Right lobe of liver (tissue), 4 donors: Measurements from ENCODE around the gene DUSP15.

Experiments
- CTCF ChIP-seq, 4 donors: fragments of 200-600 bp in 3 of 4; fragments of 450-650 bp in 1 of 4; IDR thresholded peaks; one replicate each; pipeline versions ENCODE4 v1.5.1 to v1.8.0; 2016 to 2022; ENCODE audit warnings: antibody characterized with exemption in 4 of 4, mild to moderate bottlenecking in 2 of 4
- POLR2A ChIP-seq: fragments of 450-650 bp; IDR thresholded peaks from one replicate; pipeline ENCODE4 v1.6.1; 2017; ENCODE audit warnings: antibody characterized with exemption, mild to moderate bottlenecking
- donor health status: DM: no; HTN: no; CAD: no.
- donor health status: DM: no; HTN: no; CAD: no.
- donor health status: DM: no; HTN: yes; CAD: no.

GRCh38 chr20:31869942-31870725 lies at the start of gene DUSP15, which contains the start of gene TTLL9:
- TF ChIP-seq CTCF (IDR thresholded peaks at IDR 0.05): no peak
- TF ChIP-seq POLR2A: no peak
